TTC549 (cell line): ENCODE measurements around the gene BSND.

Experiments used
- FAIRE-seq: peaks from 2 replicates; lab custom pipeline; 2012; peaks lifted over from hg19 to GRCh38; lab: Jason Lieb, UNC

BSND gene

GRCh38 chr1:55048453-55049270, 49.9 kb downstream of the BSND start:
- FAIRE-seq = no peak

- no peak for FAIRE-seq
These were observed 50.7 kb downstream of the BSND start for GRCh38 chr1:55049271-55049913.

DNA sequence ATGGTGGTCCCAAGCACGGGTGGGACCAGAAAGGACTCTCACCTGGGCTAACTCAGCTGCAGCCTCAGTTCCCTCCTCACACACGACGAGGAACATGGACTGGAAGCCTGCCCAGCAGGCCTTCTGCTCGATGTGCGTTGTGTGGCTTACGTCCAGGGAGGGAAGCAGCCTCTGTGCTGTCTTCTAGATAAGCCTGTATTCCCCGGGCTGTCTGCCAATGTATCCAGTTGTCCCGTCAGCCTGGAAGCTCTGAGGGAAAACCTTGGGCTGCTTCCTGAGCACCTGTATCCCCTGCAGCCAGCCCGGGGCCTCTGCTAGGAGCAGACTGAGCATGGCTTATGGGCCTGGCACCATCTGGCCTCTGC, 51.2 kb downstream of the BSND start:
- no peak for FAIRE-seq

GRCh38 chr1:55050283-55050682, 51.5 kb downstream of the BSND start:
- FAIRE-seq = no peak

DNA sequence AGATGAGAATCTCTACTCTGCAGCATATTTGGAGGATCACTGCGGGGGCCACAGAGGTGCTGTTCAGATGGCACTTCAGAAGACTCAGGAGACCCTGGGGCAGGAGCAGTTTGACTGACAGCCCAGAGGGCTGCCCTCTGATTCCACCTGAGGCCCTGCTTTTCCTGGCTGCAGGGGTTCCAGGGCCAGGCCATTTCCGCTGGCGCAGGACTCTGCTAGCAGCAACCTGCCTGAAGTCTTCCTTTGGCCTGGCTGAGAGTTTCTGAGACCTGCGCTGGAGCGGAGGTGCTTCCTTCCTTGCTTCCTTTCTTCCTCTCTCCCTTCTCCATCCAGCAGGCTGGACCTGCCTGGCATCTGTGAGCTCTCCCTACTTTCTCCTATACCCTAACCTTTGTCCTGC, 52.4 kb downstream of the BSND start:
- FAIRE-seq = no peak

GRCh38 chr1:55051621-55052020, 52.9 kb downstream of the BSND start:
- FAIRE-seq = no peak

DNA sequence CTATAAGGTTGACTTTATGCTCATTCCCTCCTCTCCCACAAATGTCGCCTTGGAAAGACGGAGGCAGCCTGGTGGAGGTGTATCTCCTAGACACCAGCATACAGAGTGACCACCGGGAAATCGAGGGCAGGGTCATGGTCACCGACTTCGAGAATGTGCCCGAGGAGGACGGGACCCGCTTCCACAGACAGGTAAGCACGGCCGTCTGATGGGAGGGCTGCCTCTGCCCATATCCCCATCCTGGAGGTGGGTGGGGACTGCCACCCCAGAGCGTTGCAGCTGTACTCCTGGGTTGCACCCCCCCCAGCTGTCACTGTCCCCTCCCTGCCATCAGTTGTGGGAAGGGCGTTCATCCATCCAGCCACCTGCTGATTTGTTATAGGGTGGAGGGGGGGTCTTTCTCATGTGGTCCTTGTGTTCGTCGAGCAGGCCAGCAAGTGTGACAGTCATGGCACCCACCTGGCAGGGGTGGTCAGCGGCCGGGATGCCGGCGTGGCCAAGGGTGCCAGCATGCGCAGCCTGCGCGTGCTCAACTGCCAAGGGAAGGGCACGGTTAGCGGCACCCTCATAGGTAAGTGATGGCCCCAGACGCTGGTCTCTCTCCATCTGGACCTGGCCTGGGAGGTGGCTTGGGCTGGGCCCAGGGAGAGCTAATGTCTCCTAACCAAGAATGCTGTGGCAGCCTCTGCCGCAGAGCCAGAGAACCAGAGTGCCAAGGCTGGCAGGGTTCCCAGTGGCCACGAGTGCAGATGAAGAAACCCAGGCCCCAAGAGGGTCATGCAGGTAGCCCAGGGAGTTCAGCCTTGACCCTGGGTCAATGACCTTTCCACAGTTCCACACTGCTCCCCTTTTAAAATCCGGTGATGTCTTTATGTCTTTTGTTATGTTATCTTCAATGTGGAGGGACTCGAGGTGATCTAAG, 53.7 kb downstream of the BSND start:
- no peak for FAIRE-seq

DNA sequence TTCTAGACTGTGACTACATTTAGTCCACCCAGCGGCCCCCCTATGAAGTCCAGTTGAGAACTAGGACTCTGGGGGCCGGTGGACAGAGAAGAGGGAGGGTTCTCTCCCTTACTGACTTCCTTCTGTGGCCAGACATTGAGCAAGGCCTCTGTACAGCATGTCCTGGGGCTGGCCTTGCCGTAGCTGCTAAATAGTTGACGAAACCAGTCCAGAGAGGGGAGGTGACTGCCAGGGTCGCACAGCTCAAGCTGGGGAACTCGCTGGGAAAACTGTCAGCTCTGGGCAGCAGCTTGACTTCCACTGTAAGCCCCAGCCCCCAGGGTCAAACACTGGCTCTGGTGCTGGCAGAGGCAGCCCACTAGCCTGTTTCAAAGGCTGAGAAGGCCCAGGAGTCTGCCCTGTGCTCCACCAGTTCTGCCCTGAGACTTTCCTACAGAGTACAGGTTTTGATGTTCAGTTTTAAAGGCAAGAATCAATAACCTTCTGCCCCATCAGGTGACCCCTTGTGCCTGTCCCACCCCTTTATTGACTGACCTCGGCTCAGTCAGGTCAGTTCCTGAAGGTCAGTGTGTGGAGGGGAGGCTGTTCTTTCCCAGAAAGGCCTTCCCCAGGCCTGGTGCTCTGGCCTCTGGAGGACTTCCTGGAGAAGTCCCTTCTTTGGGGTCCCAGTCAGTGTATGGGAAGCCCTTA, 54.7 kb downstream of the BSND start:
- FAIRE-seq = no peak

DNA sequence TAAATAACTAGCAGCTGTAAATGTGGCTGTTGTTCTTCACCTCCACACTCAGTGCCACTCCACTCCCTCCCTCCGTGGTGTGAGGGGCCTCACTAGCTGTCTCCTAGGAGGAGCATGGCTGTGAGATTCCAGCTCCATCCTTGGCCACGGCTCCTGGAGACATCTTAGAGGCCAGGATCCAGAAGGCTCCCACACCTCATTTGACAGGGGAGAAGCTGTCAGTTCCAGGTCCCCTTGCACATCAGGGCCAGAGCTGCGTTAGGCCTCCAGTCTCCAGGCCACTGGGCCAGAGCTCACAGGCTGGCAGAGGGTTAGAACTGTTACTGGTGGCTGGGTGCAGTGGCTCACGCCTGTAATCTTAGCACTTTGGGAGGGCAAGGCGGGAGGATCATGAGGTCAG, 55.7 kb downstream of the BSND start:
- no peak for FAIRE-seq

DNA sequence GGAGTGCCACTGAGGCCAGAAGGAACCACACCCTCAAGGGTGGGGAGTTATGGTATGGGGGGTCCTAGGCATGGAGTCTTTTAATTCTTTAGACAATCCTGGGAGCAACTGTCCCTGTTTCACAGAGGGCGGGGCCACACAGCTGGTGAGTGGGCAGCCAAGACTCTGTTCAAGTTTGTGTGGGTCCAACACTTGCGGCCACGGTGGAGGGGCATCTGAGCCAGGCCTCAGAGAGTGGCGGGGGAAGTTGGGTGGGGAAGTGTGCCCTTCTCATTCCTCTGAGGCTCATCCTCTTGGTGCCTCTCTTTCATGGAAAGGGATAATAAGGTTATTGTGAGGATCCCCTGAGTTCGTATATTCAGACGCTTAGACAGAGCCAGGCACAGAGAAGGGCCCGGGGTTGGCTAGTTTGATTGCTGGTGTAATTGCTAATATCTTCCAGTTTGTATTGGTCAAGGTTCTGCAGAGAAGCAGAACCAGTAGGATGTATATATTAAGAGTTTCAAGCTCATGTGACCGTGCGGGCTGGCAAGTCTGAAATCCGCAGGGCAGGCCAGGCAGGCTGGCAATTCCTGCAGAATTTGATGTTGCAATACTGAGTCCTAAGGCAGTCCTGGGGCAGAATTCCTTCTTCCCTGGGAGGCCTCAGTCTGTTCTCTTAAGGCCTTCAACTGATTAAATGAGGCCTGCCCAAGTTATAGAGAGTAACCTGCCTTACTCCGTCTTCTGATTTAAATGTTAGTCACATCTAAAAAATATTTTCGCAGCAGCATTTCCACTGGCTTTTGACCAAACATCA, 56.5 kb downstream of the BSND start:
- FAIRE-seq = no peak

DNA sequence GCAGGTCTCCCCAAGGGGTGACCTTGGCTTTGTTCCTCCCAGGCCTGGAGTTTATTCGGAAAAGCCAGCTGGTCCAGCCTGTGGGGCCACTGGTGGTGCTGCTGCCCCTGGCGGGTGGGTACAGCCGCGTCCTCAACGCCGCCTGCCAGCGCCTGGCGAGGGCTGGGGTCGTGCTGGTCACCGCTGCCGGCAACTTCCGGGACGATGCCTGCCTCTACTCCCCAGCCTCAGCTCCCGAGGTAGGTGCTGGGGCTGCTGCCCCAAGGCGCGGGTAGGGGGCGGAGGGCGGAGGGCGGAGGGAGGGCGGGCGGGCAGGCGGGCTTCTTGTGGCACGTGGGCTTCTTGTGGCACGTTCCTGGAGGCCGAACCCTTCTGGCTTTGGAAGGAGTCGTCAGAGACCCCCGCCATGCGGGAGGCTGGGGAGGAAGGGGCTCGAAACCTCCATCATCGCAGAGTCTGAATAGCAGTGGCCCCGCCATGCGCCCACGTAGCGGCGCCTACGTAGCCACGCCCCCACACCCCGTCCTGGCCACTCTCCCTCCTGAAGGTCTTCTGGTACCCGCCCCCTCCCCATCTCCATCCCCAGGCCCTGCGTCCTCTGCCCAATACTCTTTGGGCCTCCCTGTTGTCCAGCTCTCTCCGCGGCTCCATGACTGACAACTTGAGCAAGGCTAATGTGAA, 57.4 kb downstream of the BSND start:
- no peak for FAIRE-seq

GRCh38 chr1:55056632-55056992, 57.9 kb downstream of the BSND start:
- no peak for FAIRE-seq

DNA sequence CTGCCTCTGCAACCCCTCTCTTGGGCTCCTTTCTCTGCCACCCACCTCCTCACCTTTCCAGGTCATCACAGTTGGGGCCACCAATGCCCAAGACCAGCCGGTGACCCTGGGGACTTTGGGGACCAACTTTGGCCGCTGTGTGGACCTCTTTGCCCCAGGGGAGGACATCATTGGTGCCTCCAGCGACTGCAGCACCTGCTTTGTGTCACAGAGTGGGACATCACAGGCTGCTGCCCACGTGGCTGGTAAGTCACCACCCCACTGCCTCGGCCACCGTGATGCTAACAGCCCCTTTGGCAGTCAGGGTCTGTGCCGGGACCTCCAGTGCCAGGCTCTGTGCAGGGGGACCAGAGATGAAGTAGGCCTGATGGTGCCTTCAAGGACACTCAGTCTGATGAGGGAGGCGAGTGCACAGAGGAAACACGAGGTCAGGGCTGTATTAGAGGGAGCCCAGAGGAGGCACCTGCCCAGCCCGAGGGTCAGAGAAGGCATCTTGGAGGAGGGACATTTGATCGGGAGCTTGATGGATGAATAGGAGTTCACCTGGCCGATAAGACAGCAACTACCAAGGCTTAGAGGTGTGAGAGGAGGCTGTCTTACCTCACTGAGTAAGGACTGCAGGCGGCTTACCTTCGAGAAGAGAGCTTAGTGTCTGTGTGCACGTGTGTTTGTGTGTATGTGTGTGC, 58.7 kb downstream of the BSND start:
- no peak for FAIRE-seq

- FAIRE-seq = no peak
These were observed 59.2 kb downstream of the BSND start for GRCh38 chr1:55057956-55058298.

DNA sequence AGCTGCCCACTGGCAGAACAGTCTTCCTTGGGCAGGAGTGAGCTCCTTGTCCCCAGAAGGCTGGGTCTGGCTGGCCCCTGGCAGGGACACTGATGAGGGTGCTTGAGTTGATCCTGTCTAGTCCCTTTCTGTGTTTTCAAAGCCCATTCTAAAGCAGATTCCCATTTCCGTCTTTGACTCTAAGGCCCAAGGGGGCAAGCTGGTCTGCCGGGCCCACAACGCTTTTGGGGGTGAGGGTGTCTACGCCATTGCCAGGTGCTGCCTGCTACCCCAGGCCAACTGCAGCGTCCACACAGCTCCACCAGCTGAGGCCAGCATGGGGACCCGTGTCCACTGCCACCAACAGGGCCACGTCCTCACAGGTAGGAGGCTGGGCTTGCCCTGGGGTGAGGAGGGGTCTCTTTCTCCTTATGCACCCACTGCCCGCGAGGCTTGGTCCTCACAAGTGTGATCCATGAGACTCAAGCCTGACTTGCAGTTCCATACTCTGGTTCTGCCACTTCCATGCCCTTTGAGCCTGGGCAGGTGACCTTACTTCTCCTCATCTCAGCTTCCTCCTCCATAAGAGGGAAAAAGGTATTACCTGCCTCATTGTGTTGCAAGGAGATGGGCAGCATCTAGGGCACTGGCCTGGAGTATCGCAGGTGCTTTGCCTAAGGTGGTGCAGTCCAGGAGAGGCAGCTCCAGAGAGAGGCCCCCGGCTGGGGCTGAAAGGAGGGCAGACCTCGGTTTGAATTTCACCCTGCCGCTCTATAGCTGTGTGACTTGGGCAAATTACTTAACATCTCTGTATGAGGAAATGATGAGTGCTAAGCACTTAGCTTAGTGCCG, 60.8 kb downstream of the BSND start:
- no peak for FAIRE-seq

GRCh38 chr1:55060133-55060999, 61.6 kb downstream of the BSND start:
- no peak for FAIRE-seq

- no peak for FAIRE-seq
These were observed 62.4 kb downstream of the BSND start for GRCh38 chr1:55061000-55061705.
